Stimulated activated CD4-positive, alpha-beta T cell treated with anti-CD3 and anti-CD28 coated beads, Interleukin-15, amount 100 ng/mL, for 48 hours (primary cell): Measurements from ENCODE around the gene CTNNB1.

ENCODE experiments used
- DNase-seq, 2 donors: peaks; one replicate each; pipeline ENCODE4 v3.0.0-alpha.2; 2020; ENCODE audit warnings: low read depth in 2 of 2

Gene CTNNB1

GRCh38 chr3:41198950-41199865 is at the start of gene CTNNB1:
TSS of gene CTNNB1 (plus strand) at chr3:41199505. CDS start at chr3:41224069, 24,564 bp downstream.
- DNase-seq, result peak; percentile 84 to 85

GRCh38 chr3:41155834-41156233 is 43.5 kb upstream of the CTNNB1 start:
- DNase-seq, result no peak

GRCh38 chr3:41158947-41159346 is 40.4 kb upstream of the CTNNB1 start:
- no peak for DNase-seq

GRCh38 chr3:41159588-41160189 is 39.6 kb upstream of the CTNNB1 start:
- DNase-seq, result no peak

GRCh38 chr3:41162541-41162940 is 36.8 kb upstream of the CTNNB1 start:
- no peak for DNase-seq

GRCh38 chr3:41163006-41163405 is 36.3 kb upstream of the CTNNB1 start:
- DNase-seq, result no peak

- DNase-seq, result no peak
Measured at GRCh38 chr3:41163421-41163820, 35.9 kb upstream of the CTNNB1 start.

GRCh38 chr3:41164777-41165176 is 34.5 kb upstream of the CTNNB1 start:
- DNase-seq, result no peak

- no peak for DNase-seq
Measured at GRCh38 chr3:41167722-41168497, 31.4 kb upstream of the CTNNB1 start.

GRCh38 chr3:41169023-41169422 is 30.3 kb upstream of the CTNNB1 start:
- DNase-seq, result no peak

GRCh38 chr3:41173926-41174885 is 25.1 kb upstream of the CTNNB1 start:
- no peak for DNase-seq

- DNase-seq, result no peak
Measured at GRCh38 chr3:41175365-41175764, 23.9 kb upstream of the CTNNB1 start.

GRCh38 chr3:41176596-41176995 is 22.7 kb upstream of the CTNNB1 start:
- DNase-seq, result no peak

- DNase-seq, result no peak
Measured at GRCh38 chr3:41178576-41178975, 20.7 kb upstream of the CTNNB1 start.

GRCh38 chr3:41180396-41180795 is 18.9 kb upstream of the CTNNB1 start:
- no peak for DNase-seq

GRCh38 chr3:41182504-41183059 is 16.7 kb upstream of the CTNNB1 start:
- no peak for DNase-seq

GRCh38 chr3:41184394-41184793 is 14.9 kb upstream of the CTNNB1 start:
- DNase-seq, result no peak

GRCh38 chr3:41186297-41186696 is 13.0 kb upstream of the CTNNB1 start:
- no peak for DNase-seq

GRCh38 chr3:41188306-41188705 is 11.0 kb upstream of the CTNNB1 start:
- DNase-seq, result no peak

- DNase-seq, result no peak
Measured at GRCh38 chr3:41190509-41191284, 8.6 kb upstream of the CTNNB1 start.
